Central memory CD8-positive, alpha-beta T cell (primary cell): ENCODE data around the gene C15orf62.
A peak's percentile ranks its signal among the peaks of the same experiment; 100 is the strongest.

Experiments
- ATAC-seq: fragments of 150-1000 bp; cut with Tn5 transposase; replicated peaks from 2 replicates; pipeline ENCODE4 v1.10.0; 2022; ENCODE audit warnings: mild to moderate bottlenecking, moderate FRiP score, moderate number of reproducible peaks; ENCODE audit not compliant: poor library complexity, severe bottlenecking; ENCODE audit errors: extremely low read depth
- DNase-seq, 2 donors: peaks; one replicate each; pipeline ENCODE4 v3.0.0; 2021; ENCODE audit warnings: low spot score in 2 of 2
- H3K27ac Mint-ChIP-seq: one replicate; pipeline ENCODE4 v1.8.0; 2022; ENCODE audit warnings: low read depth, mild to moderate bottlenecking, moderate library complexity, mixed read lengths
- H3K27me3 Mint-ChIP-seq: one replicate; pipeline ENCODE4 v1.8.0; 2022; ENCODE audit warnings: mixed read lengths
- H3K36me3 Mint-ChIP-seq: one replicate; pipeline ENCODE4 v1.8.0; 2022; ENCODE audit warnings: mild to moderate bottlenecking, moderate library complexity, mixed read lengths; ENCODE audit not compliant: insufficient read depth
- H3K4me1 Mint-ChIP-seq: one replicate; pipeline ENCODE4 v1.8.0; 2022; ENCODE audit warnings: mixed read lengths
- H3K4me3 Mint-ChIP-seq: one replicate; pipeline ENCODE4 v1.8.0; 2022; ENCODE audit warnings: mild to moderate bottlenecking, moderate library complexity, mixed read lengths
- H3K9me3 Mint-ChIP-seq: one replicate; pipeline ENCODE4 v1.8.0; 2022; ENCODE audit warnings: mixed read lengths

The C15orf62 gene

GRCh38 chr15:40793216-40793989 is 23.6 kb downstream of the C15orf62 start:
- Mint-ChIP-seq H3K4me1 (peaks cover 31% of the 10 kb centered on the region), H3K36me3 (peaks cover 10% of the 10 kb centered on the region), H3K4me3 (no peak overlapping the region), H3K27ac (no peak overlapping the region), H3K27me3 (no peaks in the 10 kb centered on the region), H3K9me3 (no peaks in the 10 kb centered on the region)
- ATAC-seq (no peak), DNase-seq (no peak)

GRCh38 chr15:40796041-40796440 is 26.3 kb downstream of the C15orf62 start:
- H3K4me1 Mint-ChIP-seq = peaks cover 35% of the 10 kb centered on the region
- DNase-seq (no peak), ATAC-seq (no peak)
- no peaks in the 10 kb centered on the region for H3K27me3 Mint-ChIP-seq
- no peak overlapping the region for H3K4me3 Mint-ChIP-seq
- peak overlapping the region; percentile 6 for H3K27ac Mint-ChIP-seq
- H3K9me3 Mint-ChIP-seq = no peaks in the 10 kb centered on the region
- H3K36me3 Mint-ChIP-seq = peaks cover 19% of the 10 kb centered on the region

GRCh38 chr15:40796512-40796911 is 26.7 kb downstream of the C15orf62 start:
- H3K27ac Mint-ChIP-seq = peak overlapping the region; percentile 6
- no peaks in the 10 kb centered on the region for H3K9me3 Mint-ChIP-seq
- H3K4me3 Mint-ChIP-seq = no peak overlapping the region
- ATAC-seq = no peak
- H3K4me1 Mint-ChIP-seq = peaks cover 38% of the 10 kb centered on the region
- no peak for DNase-seq
- no peaks in the 10 kb centered on the region for H3K27me3 Mint-ChIP-seq
- peaks cover 21% of the 10 kb centered on the region for H3K36me3 Mint-ChIP-seq

DNA sequence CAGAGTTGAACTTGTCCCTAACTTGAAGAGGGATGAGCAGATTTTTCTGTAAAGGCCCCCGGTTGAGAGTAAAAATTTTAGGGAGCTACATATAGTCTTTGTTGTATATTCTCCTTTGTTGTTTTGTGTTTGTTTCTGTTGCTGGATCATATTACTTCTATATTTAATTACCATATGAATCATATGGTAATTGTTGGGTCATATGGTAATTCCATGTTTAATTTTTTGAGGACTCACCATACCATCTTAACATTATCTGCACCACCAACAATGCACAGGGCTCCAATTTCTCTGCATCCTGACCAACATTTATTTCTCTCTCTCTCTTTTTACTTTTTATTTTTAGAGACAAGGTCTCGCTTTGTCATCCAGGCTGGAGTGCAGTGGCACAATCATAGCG is 29.7 kb downstream of the C15orf62 start:
- H3K27me3 Mint-ChIP-seq = no peaks in the 10 kb centered on the region
- H3K4me1 Mint-ChIP-seq = peaks cover 35% of the 10 kb centered on the region
- H3K4me3 Mint-ChIP-seq = no peak overlapping the region
- H3K27ac Mint-ChIP-seq = no peak overlapping the region
- H3K9me3 Mint-ChIP-seq = no peaks in the 10 kb centered on the region
- DNase-seq = no peak
- peaks cover 20% of the 10 kb centered on the region for H3K36me3 Mint-ChIP-seq
- no peak for ATAC-seq

- ATAC-seq (no peak), DNase-seq (no peak)
- Mint-ChIP-seq H3K36me3 (peaks cover 19% of the 10 kb centered on the region), H3K9me3 (no peaks in the 10 kb centered on the region), H3K27me3 (no peaks in the 10 kb centered on the region), H3K4me3 (no peak overlapping the region), H3K27ac (no peak overlapping the region), H3K4me1 (peaks cover 39% of the 10 kb centered on the region)
Measured at GRCh38 chr15:40803076-40803475, 33.3 kb downstream of the C15orf62 start.

DNA sequence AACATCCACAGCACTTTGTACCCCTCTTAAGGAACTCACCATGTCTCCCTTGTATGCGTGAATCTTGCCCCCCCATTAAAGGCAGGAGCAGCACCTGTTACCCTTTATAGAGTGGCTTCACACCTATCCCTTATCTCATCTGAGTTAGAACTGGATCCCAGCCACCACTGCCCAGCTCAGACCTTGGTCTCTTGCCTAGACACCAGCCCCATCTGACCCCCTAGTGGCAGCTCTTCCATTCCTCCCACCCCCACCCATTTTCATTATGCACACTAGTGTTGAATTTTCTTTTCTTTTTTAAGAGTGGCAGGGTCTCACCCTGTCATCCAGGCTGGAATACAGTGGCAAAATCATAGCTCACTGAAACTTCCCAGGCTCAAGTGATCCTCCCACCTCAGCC is 33.9 kb downstream of the C15orf62 start:
- Mint-ChIP-seq H3K36me3 (peaks cover 15% of the 10 kb centered on the region), H3K4me1 (peaks cover 37% of the 10 kb centered on the region), H3K27ac (no peak overlapping the region), H3K27me3 (no peaks in the 10 kb centered on the region), H3K9me3 (no peaks in the 10 kb centered on the region), H3K4me3 (no peak overlapping the region)
- no peak for DNase-seq
- ATAC-seq = no peak

GRCh38 chr15:40806672-40807027 is 36.9 kb downstream of the C15orf62 start:
- H3K4me1 Mint-ChIP-seq = peaks cover 24% of the 10 kb centered on the region
- H3K36me3 Mint-ChIP-seq = peaks cover 9% of the 10 kb centered on the region
- H3K27ac Mint-ChIP-seq = peak overlapping the region; percentile 90
- no peaks in the 10 kb centered on the region for H3K27me3 Mint-ChIP-seq
- H3K9me3 Mint-ChIP-seq = no peaks in the 10 kb centered on the region
- ATAC-seq = no peak
- peak overlapping the region; percentile 97 for H3K4me3 Mint-ChIP-seq
- no peak for DNase-seq

- Mint-ChIP-seq H3K27ac (peak within 1 kb of the TSS; percentile 90), H3K27me3 (no peaks in the 10 kb centered on the region)
- peak; percentile 99 for ATAC-seq
Measured at GRCh38 chr15:40807028-40807887, 37.5 kb downstream of the C15orf62 start, which contains the start of the genes DNAJC17 and ZFYVE19. Gene DNAJC17 (minus strand): TSS chr15:40807473. CDS start chr15:40807446, 27 bp downstream. Gene ZFYVE19 (plus strand): TSS chr15:40807089. CDS start chr15:40807590, 501 bp downstream.

DNA sequence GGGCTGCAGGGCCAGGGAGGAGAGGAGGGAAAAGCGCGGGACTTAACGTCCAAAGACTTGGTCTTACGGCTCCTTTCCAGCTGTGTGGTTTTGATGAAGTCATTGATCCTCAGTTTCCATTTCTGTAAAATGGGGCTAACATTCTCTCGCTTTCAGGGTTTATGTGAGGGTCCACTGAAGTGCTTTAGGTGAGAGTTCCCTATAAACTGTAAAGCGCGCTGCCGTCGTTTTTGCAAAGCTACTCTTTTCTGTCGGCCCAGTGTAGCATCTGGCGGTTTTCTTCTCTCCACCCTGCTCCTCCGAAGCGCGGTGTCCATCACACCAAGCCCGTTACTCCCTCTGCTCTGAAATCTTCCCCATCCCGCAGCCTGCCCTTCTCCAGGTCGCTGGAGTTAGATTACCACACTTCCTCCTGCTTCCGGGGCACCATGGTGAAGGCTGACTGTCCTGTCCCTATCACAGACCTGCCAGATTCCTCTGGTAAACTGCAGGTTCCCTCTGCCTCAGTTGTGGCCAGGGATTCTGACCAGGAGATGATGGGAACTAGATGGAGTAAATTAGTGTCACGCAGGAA is 38.2 kb downstream of the C15orf62 start:
- DNase-seq = no peak
- no peaks in the 10 kb centered on the region for H3K27me3 Mint-ChIP-seq
- H3K36me3 Mint-ChIP-seq = peaks cover 9% of the 10 kb centered on the region
- peak overlapping the region; percentile 97 for H3K4me3 Mint-ChIP-seq
- peak overlapping the region; percentile 81 for H3K27ac Mint-ChIP-seq
- H3K4me1 Mint-ChIP-seq = peaks cover 19% of the 10 kb centered on the region
- ATAC-seq = no peak
- H3K9me3 Mint-ChIP-seq = no peaks in the 10 kb centered on the region

More at GRCh38 chr15:40807028-40807887, 37.5 kb downstream of the C15orf62 start, which contains the start of the genes DNAJC17 and ZFYVE19:
- Mint-ChIP-seq H3K4me3 (peak within 1 kb of the TSS; percentile 97), H3K9me3 (no peaks in the 10 kb centered on the region), H3K4me1 (peaks cover 19% of the 10 kb centered on the region), H3K36me3 (peaks cover 9% of the 10 kb centered on the region)
- DNase-seq = peak; percentile 82 to 88

- DNase-seq = no peak
- H3K27ac Mint-ChIP-seq = no peak overlapping the region
- no peaks in the 10 kb centered on the region for H3K9me3 Mint-ChIP-seq
- H3K4me1 Mint-ChIP-seq = peaks cover 19% of the 10 kb centered on the region
- no peaks in the 10 kb centered on the region for H3K27me3 Mint-ChIP-seq
- no peak for ATAC-seq
- H3K36me3 Mint-ChIP-seq = peaks cover 9% of the 10 kb centered on the region
- peak overlapping the region; percentile 97 for H3K4me3 Mint-ChIP-seq
Measured at GRCh38 chr15:40808861-40809450, 39.2 kb downstream of the C15orf62 start.

DNA sequence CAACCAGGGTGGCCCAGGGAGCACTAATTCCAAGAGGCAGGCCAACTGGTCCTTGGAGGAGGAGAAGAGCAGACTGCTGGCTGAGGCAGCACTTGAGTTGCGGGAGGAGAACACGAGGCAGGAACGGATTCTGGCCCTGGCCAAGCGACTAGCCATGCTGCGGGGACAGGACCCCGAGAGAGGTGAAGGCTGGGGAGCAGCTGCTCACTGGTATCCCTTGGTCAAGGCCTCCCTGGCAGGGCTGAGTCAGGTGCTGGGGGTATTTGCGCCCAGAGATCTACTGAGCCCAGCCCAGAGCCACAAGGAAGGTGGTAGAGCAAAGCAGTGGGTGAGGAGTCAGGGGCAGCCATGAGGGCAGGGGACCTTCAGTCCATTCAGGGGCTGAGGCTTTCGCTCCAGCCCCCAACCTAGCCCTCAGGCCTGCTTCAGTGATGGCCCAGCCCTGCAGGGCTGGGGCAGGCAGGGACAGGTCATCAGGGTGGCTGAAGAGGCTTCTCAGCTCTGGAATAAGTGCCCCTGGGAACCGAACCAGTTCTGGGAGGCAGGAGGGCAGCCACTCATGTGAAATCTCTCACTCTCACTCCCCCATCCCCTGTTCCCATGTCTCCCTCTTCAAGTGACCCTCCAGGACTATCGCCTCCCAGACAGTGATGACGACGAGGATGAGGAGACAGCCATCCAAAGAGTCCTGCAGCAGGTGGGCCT is 43.1 kb downstream of the C15orf62 start:
- no peaks in the 10 kb centered on the region for H3K27me3 Mint-ChIP-seq
- no peak for ATAC-seq
- no peak for DNase-seq
- H3K4me1 Mint-ChIP-seq = peaks cover 6% of the 10 kb centered on the region
- no peak overlapping the region for H3K4me3 Mint-ChIP-seq
- H3K27ac Mint-ChIP-seq = no peak overlapping the region
- H3K36me3 Mint-ChIP-seq = peaks cover 16% of the 10 kb centered on the region
- no peaks in the 10 kb centered on the region for H3K9me3 Mint-ChIP-seq
